Omental fat pad (tissue), 4 donors: ENCODE measurements around the gene RFNG. TPM values are rescaled to one million over a fixed set of nuclear protein-coding genes. Genes with fewer than 3 reads are reported as not detected.

Source experiments
- ATAC-seq: fragments of 150-250 bp; one replicate; pipeline ENCODE4 v1.9.1; 2016; ENCODE audit warnings: mild to moderate bottlenecking, moderate library complexity; ENCODE audit not compliant: low FRiP score
- DNase-seq: peaks from one replicate; pipeline ENCODE4 v3.0.0-alpha.2; 2019; ENCODE audit warnings: low spot score
- total RNA-seq, 4 donors: library from RNA; depleted of rRNA; stranded (reverse); fragments of >200 nt; gene quantifications; one replicate each; pipeline ENCODE4 v1.1.0, GENCODE V29; 2016
- TF ChIP-seq, protein P1 (sequence below), 3 donors: fragments of 450-650 bp; IDR thresholded peaks; one replicate each; pipeline ENCODE4 v1.5.1; 2016 to 2017; ENCODE audit warnings: antibody characterized with exemption in 3 of 3, mild to moderate bottlenecking in 3 of 3, moderate library complexity in 2 of 3

The RFNG gene
- total RNA-seq, 4 donors from 2014 or later = 20.2 to 51.3 (median 32.0) TPM

DNA sequence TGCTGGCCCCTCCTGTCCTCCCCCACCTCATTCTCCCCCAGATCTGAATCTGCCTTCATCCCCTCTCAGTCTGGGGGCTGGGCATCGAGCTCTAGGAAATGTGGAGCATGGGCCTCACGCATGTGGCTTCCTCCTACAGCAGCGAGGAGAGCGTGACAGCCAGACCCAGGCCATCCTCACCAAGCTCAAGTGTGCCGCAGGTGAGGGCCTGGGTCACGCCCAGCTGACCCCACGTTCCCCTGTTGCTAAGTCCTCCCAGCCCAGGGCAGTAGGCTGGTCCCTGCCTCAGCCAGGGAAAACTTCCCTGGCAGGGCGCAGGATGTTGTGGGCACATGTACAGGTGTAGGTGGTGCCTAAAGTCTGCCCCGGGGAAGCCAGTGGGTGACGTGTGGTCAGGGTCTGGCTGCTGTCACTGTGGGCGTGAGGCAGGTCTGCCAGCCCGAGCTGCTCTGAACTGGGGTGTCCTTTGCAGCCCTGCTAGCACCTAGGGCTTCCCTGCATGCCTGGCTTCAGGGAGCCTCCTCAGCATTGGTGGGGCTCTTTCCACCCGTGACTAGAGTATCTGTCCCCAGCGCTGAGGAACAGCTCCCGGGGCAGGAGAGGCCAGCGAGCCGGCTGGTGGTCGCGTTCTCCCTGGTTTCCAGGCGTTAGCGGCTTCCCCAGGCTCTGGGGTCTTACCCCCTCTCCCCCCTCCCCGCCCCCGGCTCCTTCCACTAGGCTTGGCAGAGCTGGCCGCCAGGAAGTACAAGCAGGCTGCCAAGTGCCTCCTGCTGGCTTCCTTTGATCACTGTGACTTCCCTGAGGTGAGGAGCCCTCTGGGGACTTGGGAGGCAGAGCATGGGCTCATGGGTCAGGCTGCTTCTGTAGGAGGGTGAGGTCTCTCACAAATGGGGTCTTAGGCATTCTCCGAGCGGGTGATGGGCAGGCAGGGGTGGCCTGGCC is 3.7 kb upstream of the RFNG start:
- no peak for DNase-seq
- no peak for ATAC-seq
- TF ChIP-seq, protein P1, sequence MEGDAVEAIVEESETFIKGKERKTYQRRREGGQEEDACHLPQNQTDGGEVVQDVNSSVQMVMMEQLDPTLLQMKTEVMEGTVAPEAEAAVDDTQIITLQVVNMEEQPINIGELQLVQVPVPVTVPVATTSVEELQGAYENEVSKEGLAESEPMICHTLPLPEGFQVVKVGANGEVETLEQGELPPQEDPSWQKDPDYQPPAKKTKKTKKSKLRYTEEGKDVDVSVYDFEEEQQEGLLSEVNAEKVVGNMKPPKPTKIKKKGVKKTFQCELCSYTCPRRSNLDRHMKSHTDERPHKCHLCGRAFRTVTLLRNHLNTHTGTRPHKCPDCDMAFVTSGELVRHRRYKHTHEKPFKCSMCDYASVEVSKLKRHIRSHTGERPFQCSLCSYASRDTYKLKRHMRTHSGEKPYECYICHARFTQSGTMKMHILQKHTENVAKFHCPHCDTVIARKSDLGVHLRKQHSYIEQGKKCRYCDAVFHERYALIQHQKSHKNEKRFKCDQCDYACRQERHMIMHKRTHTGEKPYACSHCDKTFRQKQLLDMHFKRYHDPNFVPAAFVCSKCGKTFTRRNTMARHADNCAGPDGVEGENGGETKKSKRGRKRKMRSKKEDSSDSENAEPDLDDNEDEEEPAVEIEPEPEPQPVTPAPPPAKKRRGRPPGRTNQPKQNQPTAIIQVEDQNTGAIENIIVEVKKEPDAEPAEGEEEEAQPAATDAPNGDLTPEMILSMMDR (IDR thresholded peaks at IDR 0.05) = no peak

DNA sequence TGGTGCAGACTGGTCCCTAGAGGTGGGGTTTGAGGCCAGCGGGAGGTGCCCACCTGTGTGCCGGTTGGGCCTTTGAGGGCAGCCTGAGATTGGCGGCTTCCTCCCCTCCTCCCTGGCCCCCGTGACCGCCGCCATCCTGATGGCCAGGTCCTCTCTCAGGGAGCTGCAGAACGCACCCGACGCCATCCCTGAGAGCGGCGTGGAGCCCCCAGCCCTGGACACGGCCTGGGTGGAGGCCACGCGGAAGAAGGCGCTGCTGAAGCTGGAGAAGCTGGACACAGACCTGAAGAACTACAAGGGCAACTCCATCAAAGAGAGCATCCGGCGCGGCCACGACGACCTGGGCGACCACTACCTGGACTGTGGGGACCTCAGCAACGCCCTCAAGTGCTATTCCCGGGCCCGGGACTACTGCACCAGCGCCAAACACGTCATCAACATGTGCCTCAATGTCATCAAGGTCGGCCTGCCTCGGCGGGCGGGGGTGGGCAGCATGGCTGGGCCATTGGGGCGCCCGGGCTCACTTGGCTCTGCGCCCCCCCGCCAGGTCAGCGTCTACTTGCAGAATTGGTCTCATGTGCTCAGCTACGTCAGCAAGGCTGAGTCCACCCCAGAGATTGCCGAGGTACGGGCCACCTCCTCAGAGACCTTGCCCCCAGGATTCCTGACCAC is 2.9 kb upstream of the RFNG start:
- no peak for DNase-seq
- no peak for ATAC-seq

DNA sequence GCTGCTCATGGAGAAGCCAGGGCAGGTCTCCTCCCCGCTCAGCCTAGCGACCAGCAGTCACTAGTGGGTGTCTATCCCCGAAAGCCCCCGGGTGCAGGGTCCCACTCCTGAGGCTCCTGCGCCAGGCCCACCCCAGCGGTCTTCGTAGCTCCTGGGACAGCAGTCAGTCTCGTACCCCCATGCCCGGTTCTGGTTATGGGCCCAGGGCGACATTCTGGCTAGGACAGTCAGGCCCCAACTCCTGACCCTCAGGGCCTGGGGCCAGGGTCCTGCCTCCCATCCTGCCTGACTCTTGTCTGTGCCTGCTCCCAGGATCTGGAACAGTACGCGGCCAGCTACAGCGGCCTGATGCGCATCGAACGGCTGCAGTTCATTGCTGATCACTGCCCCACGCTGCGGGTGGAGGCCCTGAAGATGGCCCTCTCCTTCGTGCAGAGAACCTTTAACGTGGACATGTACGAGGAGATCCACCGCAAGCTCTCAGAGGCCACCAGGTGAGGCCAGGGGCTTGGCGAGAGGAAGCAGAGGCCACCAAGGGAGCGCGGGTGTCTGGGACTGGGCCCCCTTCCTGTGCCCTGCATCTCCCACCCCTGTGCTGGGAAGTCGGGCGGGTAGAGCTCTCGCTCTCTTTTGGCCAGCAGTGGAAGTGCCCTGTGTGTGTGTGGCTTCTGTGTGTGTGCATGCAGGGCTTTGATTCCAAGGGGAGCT is 2.1 kb upstream of the RFNG start:
- ATAC-seq (no peak), DNase-seq (no peak)
- TF ChIP-seq, protein P1 (IDR thresholded peaks at IDR 0.05) = no peak

More for the DNA sequence above, 2.9 kb upstream of the RFNG start:
- TF ChIP-seq, protein P1 (IDR thresholded peaks at IDR 0.05) = no peak

DNA sequence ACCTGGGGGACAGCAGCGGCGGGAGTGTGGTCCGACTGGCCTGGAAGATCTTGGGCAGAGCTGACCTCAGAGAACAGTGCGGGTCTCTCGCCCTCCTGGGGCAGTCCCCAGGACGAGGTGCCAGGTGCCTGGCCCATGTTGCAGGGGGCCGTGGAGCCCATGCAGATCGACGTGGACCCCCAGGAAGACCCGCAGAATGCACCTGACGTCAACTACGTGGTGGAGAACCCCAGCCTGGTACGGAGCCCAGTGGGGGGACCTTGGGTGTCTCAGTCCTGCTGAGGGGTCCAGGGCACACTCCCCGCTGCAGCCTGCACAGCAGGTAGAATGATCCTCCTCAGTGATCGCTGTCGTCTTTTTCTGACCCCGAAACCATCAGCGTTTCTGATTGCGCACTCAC is 1.5 kb upstream of the RFNG start:
- DNase-seq (no peak), ATAC-seq (no peak)
- TF ChIP-seq, protein P1 (IDR thresholded peaks at IDR 0.05) = no peak

DNA sequence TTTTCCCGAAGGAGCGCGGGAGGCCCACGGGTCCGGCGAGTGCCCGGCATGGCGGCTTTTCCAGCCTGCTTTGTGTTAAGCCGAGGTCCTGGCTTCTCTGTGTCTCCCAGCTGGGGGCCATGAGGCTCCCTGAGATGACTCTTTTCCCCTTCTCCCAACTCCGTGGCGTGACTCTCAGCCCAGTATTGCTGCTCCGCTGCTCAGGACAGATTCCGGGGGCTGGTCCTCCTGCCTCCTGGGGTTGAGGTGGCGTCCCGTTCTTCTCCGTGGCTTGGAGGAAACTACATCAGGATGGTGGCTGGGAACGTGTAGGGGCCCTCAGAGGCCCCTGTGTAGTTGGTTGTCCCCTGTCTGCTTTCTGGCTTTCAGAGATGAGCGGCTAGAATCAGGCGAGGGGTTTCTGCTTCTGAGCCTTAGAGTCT is 1.0 kb upstream of the RFNG start:
- TF ChIP-seq, protein P1 (IDR thresholded peaks at IDR 0.05) = no peak

DNA sequence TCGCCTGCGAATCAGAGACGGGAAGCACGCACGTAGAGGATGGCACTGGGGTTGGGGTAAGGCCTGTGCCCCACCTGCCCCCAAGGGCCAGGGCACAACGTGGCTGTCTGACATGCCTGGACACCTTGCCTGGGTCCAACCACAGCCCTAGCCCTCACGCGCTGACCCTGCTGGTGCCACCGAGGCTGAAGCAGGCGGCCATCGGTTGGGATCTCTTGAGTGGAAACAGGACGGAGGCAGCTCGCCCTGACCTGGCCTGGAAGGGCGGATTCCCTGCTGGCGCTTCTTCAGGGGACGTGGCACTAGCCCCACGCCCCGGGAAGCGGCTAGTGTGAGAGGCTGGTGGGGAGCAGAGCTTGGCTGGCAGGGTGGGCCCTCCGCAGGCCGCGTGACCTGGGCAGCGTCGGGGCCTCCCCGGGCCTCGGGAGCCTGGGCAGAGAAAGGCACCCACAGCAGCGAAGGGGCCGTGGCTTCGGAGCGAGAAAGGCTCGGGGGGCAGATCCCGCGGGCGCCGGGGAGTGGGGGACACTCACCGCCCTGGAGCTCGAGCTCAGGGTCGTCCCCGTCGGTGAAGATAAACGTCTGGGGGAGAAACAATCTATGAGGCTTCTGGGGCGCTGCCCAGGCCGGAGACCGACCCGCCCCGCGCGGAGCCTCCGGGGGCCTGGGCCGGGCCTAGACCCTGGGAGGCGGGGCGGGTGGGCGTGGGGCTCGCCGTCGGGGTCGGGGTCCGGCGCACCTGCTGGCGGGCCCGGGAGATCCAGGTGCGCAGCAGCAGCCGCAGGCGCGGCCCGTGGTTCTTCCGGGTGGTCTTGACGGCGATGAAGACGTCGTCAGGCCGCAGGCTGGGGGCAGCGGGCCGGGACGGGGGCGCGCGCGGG is 610 bp downstream of the RFNG start:
- TF ChIP-seq, protein P1 (IDR thresholded peaks at IDR 0.05) = no peak
- ATAC-seq (peak; percentile 21), DNase-seq (no peak)

More for the DNA sequence above, 1.0 kb upstream of the RFNG start:
- ATAC-seq = no peak
- no peak for DNase-seq
